IMR-90 (cell line): ENCODE data around the gene CD164L2. TPM values are rescaled to one million over a fixed set of nuclear protein-coding genes. Genes with fewer than 3 reads are reported as not detected.

ENCODE experiments used
- ATAC-seq: fragments of 200-7000 bp; cut with Tn5 transposase; 2 replicates; pipeline ENCODE4 v1.9.1; 2020; ENCODE audit warnings: low read depth, mild to moderate bottlenecking, moderate library complexity
- BruUV-seq: library from RNA; stranded (reverse); fragments of 400-500 nt; replicated peaks from 2 replicates; lab custom pipeline; 2021; lab: Mats Ljungman, UMichigan
- CTCF ChIA-PET: fragments of 300-600 bp; formaldehyde crosslinking; extraction: SDS; loops from one replicate; lab custom pipeline; 2021; ENCODE audit warnings: antibody characterized with exemption; lab: Yijun Ruan, JAX
- POLR2A ChIA-PET: fragments of 300-600 bp; sonication (Branson Sonifier 250); formaldehyde crosslinking; loops from one replicate; lab custom pipeline; 2022; ENCODE audit warnings: antibody characterized with exemption; ENCODE audit not compliant: unreplicated experiment; lab: Charles Lee
- DNase-seq: peaks from one replicate; pipeline ENCODE4 v3.0.0; 2013
- H2AFZ ChIP-seq: replicated peaks from 2 replicates; pipeline ENCODE3; 2013; ENCODE audit warnings: low read length, mild to moderate bottlenecking; ENCODE audit not compliant: poor library complexity
- H2AK5ac ChIP-seq: 2 replicates; pipeline ENCODE4 v1.6.1; 2013; ENCODE audit warnings: low read depth, low read length, inconsistent platforms
- H2AK9ac ChIP-seq: replicated peaks from 2 replicates; pipeline ENCODE3; 2013; ENCODE audit warnings: mild to moderate bottlenecking, low read depth, low read length, moderate library complexity; ENCODE audit not compliant: poor library complexity
- H2BK120ac ChIP-seq: 2 replicates; pipeline ENCODE4 v1.6.1; 2013; ENCODE audit warnings: low read depth, low read length, inconsistent platforms
- H2BK15ac ChIP-seq: 3 replicates; pipeline ENCODE4 v1.6.1; 2013; ENCODE audit warnings: low read depth, low read length, inconsistent platforms
- H2BK20ac ChIP-seq: 2 replicates; pipeline ENCODE4 v1.6.1; 2013; ENCODE audit warnings: low read depth, mild to moderate bottlenecking, inconsistent platforms, low read length, moderate library complexity
- H2BK5ac ChIP-seq: 2 replicates; pipeline ENCODE4 v1.6.1; 2013; ENCODE audit warnings: mild to moderate bottlenecking, low read depth, low read length, inconsistent platforms; ENCODE audit not compliant: poor library complexity, severe bottlenecking
- H3K14ac ChIP-seq: replicated peaks from 2 replicates; pipeline ENCODE4 v1.6.1; 2013; ENCODE audit warnings: low read depth, low read length, inconsistent platforms
- H3K18ac ChIP-seq: 2 replicates; pipeline ENCODE4 v1.6.1; 2013; ENCODE audit warnings: low read depth, low read length, control low read depth
- H3K23ac ChIP-seq: 2 replicates; pipeline ENCODE4 v1.6.1; 2013; ENCODE audit warnings: low read depth, low read length, inconsistent platforms
- H3K27ac ChIP-seq: 2 replicates; pipeline ENCODE4 v1.5.1; 2013; ENCODE audit warnings: mild to moderate bottlenecking, control low read depth, low read length; ENCODE audit not compliant: insufficient read depth
- H3K27me3 ChIP-seq: 2 replicates; pipeline ENCODE4 v1.6.1; 2013; ENCODE audit warnings: low read length; ENCODE audit not compliant: control insufficient read depth, insufficient read depth
- H3K36me3 ChIP-seq: 2 replicates; pipeline ENCODE4 v1.6.1; 2013; ENCODE audit warnings: low read length, mixed read lengths; ENCODE audit not compliant: control insufficient read depth, insufficient read depth
- H3K4ac ChIP-seq: 2 replicates; pipeline ENCODE4 v1.6.1; 2013; ENCODE audit warnings: low read depth, low read length, inconsistent platforms
- H3K4me1 ChIP-seq: 2 replicates; pipeline ENCODE4 v1.6.1; 2013; ENCODE audit warnings: low read length, mixed read lengths; ENCODE audit not compliant: control insufficient read depth, insufficient read depth
- H3K4me2 ChIP-seq: 2 replicates; pipeline ENCODE4 v1.6.1; 2013; ENCODE audit warnings: low read depth, mild to moderate bottlenecking, control low read depth, low read length, moderate library complexity
- H3K4me3 ChIP-seq: 2 replicates; pipeline ENCODE4 v1.5.1; 2013; ENCODE audit warnings: low read depth, mild to moderate bottlenecking, control low read depth, low read length, moderate library complexity; ENCODE audit not compliant: insufficient read depth
- H3K56ac ChIP-seq: 2 replicates; pipeline ENCODE4 v1.6.1; 2013; ENCODE audit warnings: low read length, inconsistent platforms; ENCODE audit not compliant: insufficient read depth; ENCODE audit errors: extremely low read depth
- H3K79me1 ChIP-seq, 2 experiments: 2 replicates each; pipeline ENCODE4 v1.6.1; 2013; ENCODE audit warnings: low read length in 2 of 2, inconsistent platforms in 1 of 2, low read depth in 1 of 2
- H3K9ac ChIP-seq: 2 replicates; pipeline ENCODE4 v1.6.1; 2013; ENCODE audit warnings: low read depth, low read length, control low read depth
- H3K9me1 ChIP-seq: 2 replicates; pipeline ENCODE4 v1.6.1; 2013; ENCODE audit warnings: low read length, inconsistent platforms; ENCODE audit not compliant: insufficient read depth
- H3K9me3 ChIP-seq: 2 replicates; pipeline ENCODE4 v1.6.1; 2013; ENCODE audit warnings: low read length; ENCODE audit not compliant: control insufficient read depth, insufficient read depth
- H4K20me1 ChIP-seq: 2 replicates; pipeline ENCODE4 v1.6.1; 2013; ENCODE audit warnings: low read length, inconsistent platforms; ENCODE audit not compliant: insufficient read depth
- H4K5ac ChIP-seq: 2 replicates; pipeline ENCODE4 v1.6.1; 2013; ENCODE audit warnings: mild to moderate bottlenecking, low read depth, low read length, control low read depth
- H4K8ac ChIP-seq, 2 experiments: 2 replicates each; pipeline ENCODE4 v1.6.1; 2013; ENCODE audit warnings: low read depth in 2 of 2, low read length in 2 of 2, control low read depth in 1 of 2, inconsistent platforms in 1 of 2
- H4K91ac ChIP-seq: 2 replicates; pipeline ENCODE4 v1.6.1; 2013; ENCODE audit warnings: low read depth, low read length, inconsistent platforms; ENCODE audit not compliant: insufficient read depth
- BHLHE40 ChIP-seq: fragments of 150-350 bp; IDR thresholded peaks from 2 replicates; pipeline ENCODE4 v1.6.1; 2016; ENCODE audit warnings: mild to moderate bottlenecking, low read depth, low read length
- CEBPB ChIP-seq: IDR thresholded peaks from 2 replicates; pipeline ENCODE4 v1.6.1; 2012; ENCODE audit warnings: low read depth, low read length, improper control_type of control experiment
- CHD1 ChIP-seq: IDR thresholded peaks from 2 replicates; pipeline ENCODE4 v1.6.1; 2012; ENCODE audit warnings: low read depth, low read length, improper control_type of control experiment
- CTCF ChIP-seq: conservative IDR thresholded peaks from 2 replicates; pipeline ENCODE4 v1.5.1; 2012; ENCODE audit warnings: mild to moderate bottlenecking, low read depth, low read length, improper control_type of control experiment
- ELK1 ChIP-seq: fragments of 150-350 bp; IDR thresholded peaks from 2 replicates; pipeline ENCODE4 v1.6.1; 2016; ENCODE audit warnings: low read depth, mild to moderate bottlenecking, low read length, moderate library complexity, borderline replicate concordance
- MAFK ChIP-seq: IDR thresholded peaks from 2 replicates; pipeline ENCODE4 v1.6.1; 2012; ENCODE audit warnings: low read depth, low read length, improper control_type of control experiment
- MAZ ChIP-seq: IDR thresholded peaks from 2 replicates; pipeline ENCODE4 v1.6.1; 2012; ENCODE audit warnings: low read depth, mild to moderate bottlenecking, low read length, improper control_type of control experiment, moderate library complexity, borderline replicate concordance
- MXI1 ChIP-seq: IDR thresholded peaks from 2 replicates; pipeline ENCODE4 v1.6.1; 2012; ENCODE audit warnings: low read depth, mild to moderate bottlenecking, low read length, moderate library complexity, borderline replicate concordance
- NFE2L2 ChIP-seq: fragments of 150-350 bp; IDR thresholded peaks from 2 replicates; pipeline ENCODE4 v1.6.1; 2016; ENCODE audit warnings: low read depth, mild to moderate bottlenecking, low read length
- POLR2A ChIP-seq: IDR thresholded peaks from 2 replicates; pipeline ENCODE4 v1.6.1; 2012; ENCODE audit warnings: mild to moderate bottlenecking, low read depth, low read length
- RAD21 ChIP-seq: IDR thresholded peaks from 2 replicates; pipeline ENCODE4 v1.6.1; 2012; ENCODE audit warnings: low read length, improper control_type of control experiment
- RFX5 ChIP-seq: IDR thresholded peaks from 2 replicates; pipeline ENCODE4 v1.8.0; 2012; ENCODE audit warnings: low read depth, mild to moderate bottlenecking, low read length, moderate library complexity
- SMC3 ChIP-seq: fragments of 150-350 bp; IDR thresholded peaks from 2 replicates; pipeline ENCODE4 v1.6.1; 2016; ENCODE audit warnings: low read depth, mild to moderate bottlenecking, antibody characterized with exemption, low read length, moderate library complexity
- USF2 ChIP-seq: fragments of 150-350 bp; IDR thresholded peaks from 2 replicates; pipeline ENCODE4 v1.6.1; 2017; ENCODE audit warnings: mild to moderate bottlenecking, antibody characterized with exemption, low read length, low read depth
- WGBS, 2 experiments: methylation state at CpG; one replicate each; pipeline versions ENCODE4 v1.1.5 to v1.1.7; 2013; ENCODE audit warnings: missing lambda C conversion rate in 2 of 2; ENCODE audit not compliant: insufficient read length in 1 of 2; ENCODE audit errors: extremely low coverage in 2 of 2; 5-methylcytosine and 5-hydroxymethylcytosine counted together
- dilution Hi-C: fragments of 300-500 bp; cut with HindIII; formaldehyde crosslinking; loops from one replicate; pipeline ENCODE4 v1.14.3; 2018; ENCODE audit warnings: low sequenced_read_pairs; ENCODE audit not compliant: unreplicated experiment
- in situ Hi-C: fragments of 300-500 bp; cut with MboI; formaldehyde crosslinking; loops from 3 replicates; pipeline ENCODE4 v1.14.3; 2019; ENCODE audit warnings: low sequenced_read_pairs, inconsistent platforms, mixed read lengths
- intact Hi-C: fragments of 100-400 bp; cut with micrococcal nuclease; formaldehyde crosslinking; loops from 2 replicates; pipeline ENCODE4 v1.10.0; 2022
- polyA plus RNA-seq, 3 experiments: library from polyadenylated mRNA; depleted of rRNA; stranded (reverse); fragments of >200 nt; gene quantifications; 2 replicates each; pipeline ENCODE4 v1.2.3, GENCODE V29; 2012; ENCODE audit warnings: low replicate concordance in 1 of 3
- total RNA-seq: library from RNA; depleted of rRNA; stranded (reverse); fragments of >200 nt; gene quantifications from 2 replicates; pipeline ENCODE4 v1.2.3, GENCODE V29; 2012

CD164L2 gene
- total and polyA plus RNA-seq, 2 of the 4 experiments (the other 2 are of a cell fraction), result not detected

GRCh38 chr1:27361044-27361402 lies 22.1 kb downstream of the CD164L2 start:
- no peak overlapping the region for H3K56ac ChIP-seq
- no peak overlapping the region for H4K91ac ChIP-seq
- no peak overlapping the region for H3K23ac ChIP-seq
- in situ Hi-C loops, result no loop called here
- H2BK20ac ChIP-seq, result no peak overlapping the region
- dilution Hi-C loops, result no loop called here
- no peak overlapping the region for H3K4ac ChIP-seq
- H3K9me1 ChIP-seq, result peaks cover 12% of the 10 kb centered on the region
- no peak overlapping the region for H4K5ac ChIP-seq
- DNase-seq, result no peak
- H2BK15ac ChIP-seq, result no peak overlapping the region
- H3K79me1 ChIP-seq, result peaks cover 6 to 13% of the 10 kb centered on the region in 2 experiments; a peak in 3 of 4 replicates
- ChIA-PET CTCF (no interaction called here), POLR2A (no interaction called here)
- H2BK120ac ChIP-seq, result no peak overlapping the region
- no peak overlapping the region for H2BK5ac ChIP-seq
- peaks cover 47% of the 10 kb centered on the region for H3K36me3 ChIP-seq
- TF ChIP-seq RAD21, result no peak
- TF ChIP-seq RFX5, result no peak
- no peak for TF ChIP-seq CHD1
- no peak for TF ChIP-seq MAZ
- no peak for TF ChIP-seq MXI1
- no peak for TF ChIP-seq POLR2A
- TF ChIP-seq CTCF, result no peak
- TF ChIP-seq BHLHE40, result no peak
- TF ChIP-seq CEBPB, result no peak
- no peak for TF ChIP-seq USF2
- no peak for TF ChIP-seq NFE2L2
- no peak for TF ChIP-seq SMC3
- no peak for TF ChIP-seq MAFK
- TF ChIP-seq ELK1, result no peak
- intact Hi-C loops, result no loop called here
- WGBS, 2 experiments, result 81% methylated on average over 10 of the region's 21 CpGs; no CpG with 5 or more reads in 1 of the 2 experiments
- BruUV-seq, result no TSS peak
- no peak overlapping the region for H3K27ac ChIP-seq
- no peak overlapping the region for H2AFZ ChIP-seq
- no peak overlapping the region for H3K4me2 ChIP-seq
- H3K18ac ChIP-seq, result no peak overlapping the region
- H3K27me3 ChIP-seq, result no peaks in the 10 kb centered on the region
- no peak overlapping the region for H3K9ac ChIP-seq
- H3K4me3 ChIP-seq, result no peak overlapping the region
- peak overlapping the region; percentile 42 for H2AK9ac ChIP-seq
- H4K8ac ChIP-seq, result no peak overlapping the region
- no peak for ATAC-seq
- no peaks in the 10 kb centered on the region for H3K9me3 ChIP-seq
- no peak overlapping the region for H3K14ac ChIP-seq
- peaks cover 2% of the 10 kb centered on the region; the same call in 1 of the 2 replicates for H4K20me1 ChIP-seq
- no peak overlapping the region for H2AK5ac ChIP-seq
- H3K4me1 ChIP-seq, result peaks cover 7% of the 10 kb centered on the region; the same call in 1 of the 2 replicates
